HCT116 (cell line): ENCODE data around the gene LCMT1.

ENCODE experiments used
- CTCF ChIP-seq, 3 experiments: fragments of 200-600 bp in 1 of 3; sonication (generic) in 1 of 3; IDR thresholded peaks in 2 of 3; conservative IDR thresholded peaks in 1 of 3; 2 replicates each; pipeline ENCODE4 v1.5.1; 2012 to 2017; ENCODE audit warnings: low read depth in 2 of 3, low read length in 2 of 3, antibody characterized with exemption in 1 of 3, borderline replicate concordance in 1 of 3, control low read depth in 1 of 3, mild to moderate bottlenecking in 1 of 3, mixed read lengths in 1 of 3, mixed run types in 1 of 3, moderate library complexity in 1 of 3; ENCODE audit not compliant: insufficient read depth in 1 of 3
- EZH2 ChIP-seq: fragments of 200-600 bp; sonication (generic); IDR thresholded peaks from 2 replicates; pipeline ENCODE4 v1.6.1; 2017; ENCODE audit warnings: antibody characterized with exemption, mixed run types
- EZH2phosphoT487 ChIP-seq: fragments of 200-600 bp; IDR thresholded peaks from 2 replicates; pipeline ENCODE4 v1.6.1; 2018; ENCODE audit warnings: antibody characterized with exemption, borderline replicate concordance
- POLR2A ChIP-seq: IDR thresholded peaks from 2 replicates; pipeline ENCODE4 v1.7.0; 2011; ENCODE audit warnings: borderline replicate concordance; ENCODE audit not compliant: insufficient read depth, insufficient read length; ENCODE audit errors: extremely low read depth
- POLR2AphosphoS5 ChIP-seq: IDR thresholded peaks from 2 replicates; pipeline ENCODE4 v1.6.1; 2011; ENCODE audit warnings: mild to moderate bottlenecking, low read depth, low read length, moderate library complexity
- REST ChIP-seq: IDR thresholded peaks from 2 replicates; pipeline ENCODE4 v1.6.1; 2012; ENCODE audit warnings: low read depth
- YY1 ChIP-seq: IDR thresholded peaks from 2 replicates; pipeline ENCODE4 v1.6.1; 2011; ENCODE audit warnings: low read length, low read depth, moderate library complexity, mild to moderate bottlenecking; ENCODE audit not compliant: insufficient replicate concordance; ENCODE audit errors: extremely low read depth

- TF ChIP-seq CTCF (IDR thresholded peaks at IDR 0.05 in 2 of 3, conservative IDR thresholded peaks at IDR 0.05 in 1 of 3; ENCODE audit: borderline replicate concordance in 1 of 3, insufficient read depth in 1 of 3, low read depth in 2 of 3, low read length in 2 of 3) (no peak), REST (no peak), POLR2AphosphoS5 (no peak), EZH2phosphoT487 (no peak), YY1 (no peak), POLR2A (no peak), EZH2 (no peak)
Observed at GRCh38 chr16:25114121-25114520, 2.6 kb downstream of the LCMT1 start.
